Measurements from ENCODE around the gene ARMH3. TPM values are rescaled to one million over a fixed set of nuclear protein-coding genes. Genes with fewer than 3 reads are reported as not detected.

Gene ARMH3
- total RNA-seq, 1 experiment from 2014 or later: 12.8 TPM

DNA sequence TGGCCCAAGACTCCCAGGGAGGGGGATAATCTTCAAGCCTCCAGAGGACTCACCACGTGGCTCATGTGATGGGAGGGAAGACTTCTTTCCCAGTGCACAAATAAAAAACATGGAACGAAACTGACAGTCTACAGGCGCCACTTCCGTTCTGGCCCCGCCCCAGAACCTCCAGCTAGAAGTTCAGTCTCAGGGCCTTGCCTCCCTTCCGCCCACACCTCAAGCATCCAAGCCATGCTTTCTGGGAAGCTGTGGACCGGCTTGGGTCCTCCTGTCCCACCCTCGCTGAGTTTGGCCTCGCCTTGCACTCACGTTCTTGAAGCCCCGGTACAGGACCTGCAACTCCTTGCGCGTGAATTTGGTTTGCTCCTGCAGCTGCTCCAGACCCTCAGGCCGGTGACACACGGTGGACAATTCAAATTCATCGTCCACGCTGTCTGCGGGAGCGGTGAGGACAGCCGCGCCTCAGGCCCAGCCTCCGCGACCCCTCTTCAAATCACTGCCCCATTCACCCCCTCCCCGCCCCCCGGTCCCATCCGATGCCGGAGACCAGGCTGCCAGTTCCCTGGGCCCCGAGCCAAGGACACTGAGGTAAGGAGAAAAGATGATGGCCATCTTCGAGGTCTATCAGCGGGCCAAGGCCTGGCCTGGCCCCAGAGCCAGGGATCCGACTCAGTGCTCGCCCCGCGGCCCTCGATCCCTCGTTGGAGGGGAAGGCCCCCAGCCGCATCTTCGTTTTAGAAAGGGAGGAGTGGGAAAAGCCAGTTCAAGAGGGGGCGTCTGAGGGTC lies 227.0 kb downstream of the ARMH3 start:
- no peak overlapping the region for H3K4me2 ChIP-seq
- intact Hi-C loops (cut with micrococcal nuclease; ENCODE audit: unreplicated experiment): no loop called here
- no peaks in the 10 kb centered on the region for H4K20me1 ChIP-seq (ENCODE audit: insufficient read depth)
- H3K9me3 ChIP-seq (ENCODE audit: insufficient read depth, low read depth): no peaks in the 10 kb centered on the region
- no peaks in the 10 kb centered on the region for H3K36me3 ChIP-seq (ENCODE audit: low read depth)
- no peak overlapping the region for H3K27ac ChIP-seq
- no peaks in the 10 kb centered on the region; the same call in 1 of the 2 replicates for H3F3A ChIP-seq (ENCODE audit: insufficient read depth, low read depth)
- no peaks in the 10 kb centered on the region for H3K79me2 ChIP-seq (ENCODE audit: low read depth)
- H3K9me2 ChIP-seq (ENCODE audit: insufficient read depth): no peaks in the 10 kb centered on the region
- no peak overlapping the region for H3K4me3 ChIP-seq
- H3K27me3 ChIP-seq (ENCODE audit: insufficient read depth, low read depth): no peaks in the 10 kb centered on the region
- TF ChIP-seq, protein P1, sequence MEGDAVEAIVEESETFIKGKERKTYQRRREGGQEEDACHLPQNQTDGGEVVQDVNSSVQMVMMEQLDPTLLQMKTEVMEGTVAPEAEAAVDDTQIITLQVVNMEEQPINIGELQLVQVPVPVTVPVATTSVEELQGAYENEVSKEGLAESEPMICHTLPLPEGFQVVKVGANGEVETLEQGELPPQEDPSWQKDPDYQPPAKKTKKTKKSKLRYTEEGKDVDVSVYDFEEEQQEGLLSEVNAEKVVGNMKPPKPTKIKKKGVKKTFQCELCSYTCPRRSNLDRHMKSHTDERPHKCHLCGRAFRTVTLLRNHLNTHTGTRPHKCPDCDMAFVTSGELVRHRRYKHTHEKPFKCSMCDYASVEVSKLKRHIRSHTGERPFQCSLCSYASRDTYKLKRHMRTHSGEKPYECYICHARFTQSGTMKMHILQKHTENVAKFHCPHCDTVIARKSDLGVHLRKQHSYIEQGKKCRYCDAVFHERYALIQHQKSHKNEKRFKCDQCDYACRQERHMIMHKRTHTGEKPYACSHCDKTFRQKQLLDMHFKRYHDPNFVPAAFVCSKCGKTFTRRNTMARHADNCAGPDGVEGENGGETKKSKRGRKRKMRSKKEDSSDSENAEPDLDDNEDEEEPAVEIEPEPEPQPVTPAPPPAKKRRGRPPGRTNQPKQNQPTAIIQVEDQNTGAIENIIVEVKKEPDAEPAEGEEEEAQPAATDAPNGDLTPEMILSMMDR (conservative IDR thresholded peaks at IDR 0.05): no peak
- TF ChIP-seq EZH2 (IDR thresholded peaks at IDR 0.05; ENCODE audit: low read depth): no peak
- H2AFZ ChIP-seq: no peak overlapping the region
- H3K4me1 ChIP-seq (replicated peaks; ENCODE audit: insufficient read depth): 0 out of 2 replicates have a peak, but pooled peaks cover 9% of the 10 kb centered on the region
- CTCF ChIA-PET: no interaction called here
- no TSS peak for BruUV-seq (replicated peaks)
- POLR2A ChIA-PET (ENCODE audit: unreplicated experiment): interaction anchor here (0.7 kb wide), 1 partner anchor 10 kb away, joined by 9 read pairs; no protein-coding TSS in a partner anchor
- no peak for DNase-seq

DNA sequence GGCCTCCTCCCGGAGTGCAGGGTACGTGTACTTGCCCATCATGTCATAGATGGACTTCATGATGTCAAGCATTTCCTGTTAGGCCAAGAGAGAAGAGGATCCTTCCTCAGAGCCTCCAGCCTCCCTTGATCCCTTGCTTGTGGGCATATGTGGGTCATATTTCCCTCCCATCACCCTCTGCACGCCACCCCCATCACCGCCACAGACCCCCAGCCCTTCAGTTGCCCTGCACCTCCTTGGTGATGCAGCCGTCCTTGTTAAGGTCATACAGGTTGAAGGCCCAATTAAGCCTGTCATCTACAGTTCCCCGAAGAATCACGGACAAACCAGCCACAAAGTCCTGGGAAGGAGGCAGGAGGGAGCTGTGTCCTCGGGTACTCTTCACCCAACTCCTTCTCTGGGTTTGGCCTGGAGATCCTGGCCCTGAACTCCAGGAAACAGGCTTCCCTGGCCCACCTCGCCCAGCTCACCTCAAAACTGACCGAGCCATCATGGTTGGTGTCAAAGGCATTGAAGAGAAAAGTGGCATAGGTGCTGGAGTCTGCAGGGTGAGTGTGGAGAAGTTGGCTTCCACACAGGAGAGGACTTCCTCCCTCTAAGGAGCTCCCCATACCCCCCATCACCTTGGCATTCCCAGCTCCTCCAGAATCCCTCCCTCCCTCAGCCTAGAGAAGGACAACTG lies 227.9 kb downstream of the ARMH3 start:
- Histone ChIP-seq H3K4me3 (no peak overlapping the region), H2AFZ (no peak overlapping the region), H3K79me2 (ENCODE audit: low read depth) (no peaks in the 10 kb centered on the region), H3K27me3 (ENCODE audit: insufficient read depth, low read depth) (no peaks in the 10 kb centered on the region), H3K9me2 (ENCODE audit: insufficient read depth) (no peaks in the 10 kb centered on the region), H3K9me3 (ENCODE audit: insufficient read depth, low read depth) (no peaks in the 10 kb centered on the region), H3K27ac (no peak overlapping the region), H3K4me2 (no peak overlapping the region), H3K4me1 (replicated peaks; ENCODE audit: insufficient read depth) (0 out of 2 replicates have a peak, but pooled peaks cover 9% of the 10 kb centered on the region), H3K36me3 (ENCODE audit: low read depth) (no peaks in the 10 kb centered on the region), H4K20me1 (ENCODE audit: insufficient read depth) (no peaks in the 10 kb centered on the region), H3F3A (ENCODE audit: insufficient read depth, low read depth) (no peaks in the 10 kb centered on the region; the same call in 1 of the 2 replicates)
- BruUV-seq (replicated peaks): no TSS peak
- ChIA-PET POLR2A (ENCODE audit: unreplicated experiment) (no interaction called here), CTCF (no interaction called here)
- TF ChIP-seq, protein P1 (conservative IDR thresholded peaks at IDR 0.05): no peak
- TF ChIP-seq EZH2 (IDR thresholded peaks at IDR 0.05; ENCODE audit: low read depth): no peak
- intact Hi-C loops (cut with micrococcal nuclease; ENCODE audit: unreplicated experiment): no loop called here
- DNase-seq: no peak

DNA sequence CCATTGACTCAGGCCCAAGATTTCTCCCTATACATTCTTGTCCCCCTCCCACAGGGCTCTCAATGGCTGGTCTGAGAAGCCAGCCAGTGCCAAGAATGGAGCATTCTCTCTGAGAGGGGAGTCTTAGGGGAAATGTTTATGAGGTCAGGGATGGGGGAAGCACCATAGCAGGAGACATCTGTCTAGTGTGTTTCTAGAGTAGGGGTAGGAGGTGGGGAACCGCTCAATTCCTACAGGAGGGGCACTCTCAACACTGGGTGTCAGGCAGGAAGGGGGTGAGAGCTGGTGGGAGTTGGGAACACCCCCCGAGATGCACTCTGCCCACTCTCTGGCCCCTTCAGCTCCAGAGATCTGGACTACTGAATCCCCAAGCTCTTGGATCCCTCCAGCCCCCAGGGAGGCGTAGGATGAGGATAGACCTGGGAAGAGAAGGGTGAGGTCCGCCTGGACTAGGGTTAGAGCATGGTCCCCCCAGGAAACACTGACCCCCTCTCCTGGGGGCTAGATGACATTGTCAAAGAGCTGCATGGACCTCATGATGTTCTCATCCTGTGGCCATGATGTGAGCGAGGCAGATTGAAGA lies 229.0 kb downstream of the ARMH3 start:
- Histone ChIP-seq H3K9me2 (ENCODE audit: insufficient read depth) (no peaks in the 10 kb centered on the region), H3F3A (ENCODE audit: insufficient read depth, low read depth) (no peaks in the 10 kb centered on the region; the same call in 1 of the 2 replicates), H3K4me3 (no peak overlapping the region), H2AFZ (no peak overlapping the region), H4K20me1 (ENCODE audit: insufficient read depth) (no peaks in the 10 kb centered on the region), H3K79me2 (ENCODE audit: low read depth) (no peaks in the 10 kb centered on the region), H3K9me3 (ENCODE audit: insufficient read depth, low read depth) (no peaks in the 10 kb centered on the region), H3K36me3 (ENCODE audit: low read depth) (no peaks in the 10 kb centered on the region), H3K27me3 (ENCODE audit: insufficient read depth, low read depth) (no peaks in the 10 kb centered on the region), H3K27ac (no peak overlapping the region), H3K4me1 (replicated peaks; ENCODE audit: insufficient read depth) (0 out of 2 replicates have a peak, but pooled peaks cover 9% of the 10 kb centered on the region), H3K4me2 (no peak overlapping the region)
- no peak for DNase-seq
- TF ChIP-seq, protein P1 (conservative IDR thresholded peaks at IDR 0.05): no peak
- TF ChIP-seq EZH2 (IDR thresholded peaks at IDR 0.05; ENCODE audit: low read depth): no peak
- ChIA-PET POLR2A (ENCODE audit: unreplicated experiment) (no interaction called here), CTCF (interaction anchor here (0.6 kb wide), 1 partner anchor 13 kb away, joined by 3 read pairs; no protein-coding TSS in a partner anchor)
- intact Hi-C loops (cut with micrococcal nuclease; ENCODE audit: unreplicated experiment): no loop called here
- no TSS peak for BruUV-seq (replicated peaks)

All from PC-9 (cell line).